K562 (cell line): Measurements from ENCODE around the gene MROH8. TPM values are rescaled to one million over a fixed set of nuclear protein-coding genes. Genes with fewer than 3 reads are reported as not detected.

ENCODE experiments used
- ASH1L ChIP-seq: fragments of 450-650 bp; IDR thresholded peaks from 2 replicates; pipeline ENCODE4 v1.6.1; 2018; ENCODE audit warnings: borderline replicate concordance, mild to moderate bottlenecking, low read depth; ENCODE audit not compliant: partially characterized antibody
- BACH1 ChIP-seq: fragments of 200-800 bp; sonication (Bioruptor generic); IDR thresholded peaks from 2 replicates; pipeline ENCODE4 v1.6.1; 2016; ENCODE audit warnings: missing genetic modification characterization, missing compliant biosample characterization
- CCNT2 ChIP-seq: IDR thresholded peaks from 2 replicates; pipeline ENCODE4 v1.6.1; 2011; ENCODE audit warnings: borderline replicate concordance, low read depth, mild to moderate bottlenecking, moderate library complexity, mixed read lengths, low read length; ENCODE audit not compliant: insufficient read length; ENCODE audit errors: extremely low read depth
- DACH1 ChIP-seq: fragments of 450-650 bp; IDR thresholded peaks from 2 replicates; pipeline ENCODE4 v1.6.1; 2018; ENCODE audit not compliant: partially characterized antibody
- ETS2 ChIP-seq: IDR thresholded peaks from 2 replicates; pipeline ENCODE4 v1.6.1; 2016; ENCODE audit warnings: borderline replicate concordance, missing genetic modification characterization, mild to moderate bottlenecking, moderate library complexity, missing compliant biosample characterization; ENCODE audit not compliant: poor library complexity, severe bottlenecking
- HMGN3 ChIP-seq: IDR thresholded peaks from 2 replicates; pipeline ENCODE4 v1.6.1; 2011; ENCODE audit warnings: borderline replicate concordance, low read depth, mild to moderate bottlenecking, mixed read lengths, low read length; ENCODE audit not compliant: insufficient read length; ENCODE audit errors: extremely low read depth
- PRMT5 ChIP-seq: sonication (generic); formaldehyde crosslinking; IDR thresholded peaks from 2 replicates; pipeline ENCODE4 v1.5.0; 2020; ENCODE audit warnings: missing genetic modification reagents
- SP1 ChIP-seq: sonication (generic); formaldehyde crosslinking; IDR thresholded peaks from 2 replicates; pipeline ENCODE4 v1.8.1; 2022; ENCODE audit warnings: mild to moderate bottlenecking, missing genetic modification reagents
- ZBTB40 ChIP-seq, 2 experiments: fragments of 450-650 bp in 1 of 2; sonication (generic) in 1 of 2; formaldehyde crosslinking in 1 of 2; IDR thresholded peaks; 2 replicates each; pipeline versions ENCODE4 v1.7.1 to v1.9.0; 2016 to 2022; ENCODE audit warnings: inconsistent platforms in 1 of 2, mild to moderate bottlenecking in 1 of 2, missing genetic modification reagents in 1 of 2
- ZNF583 ChIP-seq: fragments of 250-450 bp; sonication (Bioruptor Pico); IDR thresholded peaks from 2 replicates; pipeline ENCODE4 v1.4.0; 2020
- polyA plus RNA-seq, 8 experiments: library from polyadenylated mRNA; depleted of rRNA in 4 of 8; stranded (reverse) in 5 of 8; unstranded in 3 of 8; fragments of >200 nt; fragmentation: Nextera tagmentation in 2 of 8; fragmentation: Illumina TruSeq in 1 of 8; extraction: Ambion mirVana in 2 of 8; extraction: Trizol in 1 of 8; gene quantifications; 2 replicates each; pipeline versions ENCODE4 v1.2.1 to v1.2.3, GENCODE V29; 2011 to 2014; ENCODE audit warnings: inconsistent platforms in 1 of 8, missing spikeins in 1 of 8
- total RNA-seq, 7 experiments: library from RNA; depleted of rRNA in 6 of 7; stranded (reverse); fragments of >200 nt in 6 of 7; fragmentation: Illumina TruSeq in 2 of 7; extraction: Trizol in 2 of 7; gene quantifications; 2 replicates each; pipeline versions ENCODE4 v1.2.1 to v1.2.3, GENCODE V29; 2011 to 2021; ENCODE audit warnings: low replicate concordance in 1 of 7

MROH8 gene
- total and polyA plus RNA-seq, 9 of the 15 experiments (the other 6 are each of a cell fraction or from before 2014, with no cell fraction given) = 0.21 to 1.5 (median 0.78) TPM

GRCh38 chr20:37096415-37097041 is 82.8 kb downstream of the MROH8 start (continued):
- TF ChIP-seq PRMT5 (CRISPR knock-in tag) = no peak
- no peak for TF ChIP-seq ASH1L
- no peak for TF ChIP-seq CCNT2
- no peak for TF ChIP-seq ZBTB40 (IDR thresholded peaks at IDR 0.05)
- no peak for TF ChIP-seq ZBTB40 (CRISPR knock-in tag; IDR thresholded peaks at IDR 0.05)
- no peak for TF ChIP-seq ZNF583 (CRISPR knock-in tag)
- no peak for TF ChIP-seq SP1
- TF ChIP-seq BACH1 (tag) = peak; percentile 52; the same call in 1 of the 2 replicates
- TF ChIP-seq ETS2 (tag) = no peak
- no peak for TF ChIP-seq DACH1
- TF ChIP-seq HMGN3 = no peak
